Endothelial cell of umbilical vein (primary cell): ENCODE results near the gene LNX2.

Source experiments
- EZH2 ChIP-seq: IDR thresholded peaks from 2 replicates; pipeline ENCODE4 v1.6.1; 2012; ENCODE audit warnings: borderline replicate concordance, low read depth, mild to moderate bottlenecking, moderate library complexity, low read length, inconsistent platforms; ENCODE audit not compliant: severe bottlenecking
- FOS ChIP-seq: IDR thresholded peaks from 2 replicates; pipeline ENCODE4 v1.6.1; 2011; ENCODE audit warnings: mild to moderate bottlenecking, low read length, moderate library complexity, borderline replicate concordance; ENCODE audit not compliant: insufficient read depth
- POLR2A ChIP-seq: IDR thresholded peaks from 2 replicates; pipeline ENCODE4 v1.6.1; 2012; ENCODE audit warnings: low read depth, mild to moderate bottlenecking, control low read depth, low read length
- POLR2AphosphoS5 ChIP-seq: IDR thresholded peaks from 2 replicates; pipeline ENCODE4 v1.6.1; 2012; ENCODE audit warnings: low read depth, mild to moderate bottlenecking, control low read depth, low read length, moderate library complexity; ENCODE audit not compliant: insufficient read depth
- TF ChIP-seq, protein P1 (sequence below), 2 donors: IDR thresholded peaks; 1 replicate in 1 of 2; 2 replicates in 1 of 2; pipeline ENCODE4 v1.5.1; 2011; ENCODE audit warnings: low read length in 2 of 2, mild to moderate bottlenecking in 2 of 2, moderate library complexity in 2 of 2, control low read depth in 1 of 2, inconsistent platforms in 1 of 2, low read depth in 1 of 2; ENCODE audit not compliant: insufficient read depth in 1 of 2; ENCODE audit errors: extremely low read depth in 1 of 2
- TF ChIP-seq, protein P2 (sequence below): IDR thresholded peaks from 2 replicates; pipeline ENCODE4 v1.6.1; 2011; ENCODE audit not compliant: insufficient read depth, insufficient read length

DNA sequence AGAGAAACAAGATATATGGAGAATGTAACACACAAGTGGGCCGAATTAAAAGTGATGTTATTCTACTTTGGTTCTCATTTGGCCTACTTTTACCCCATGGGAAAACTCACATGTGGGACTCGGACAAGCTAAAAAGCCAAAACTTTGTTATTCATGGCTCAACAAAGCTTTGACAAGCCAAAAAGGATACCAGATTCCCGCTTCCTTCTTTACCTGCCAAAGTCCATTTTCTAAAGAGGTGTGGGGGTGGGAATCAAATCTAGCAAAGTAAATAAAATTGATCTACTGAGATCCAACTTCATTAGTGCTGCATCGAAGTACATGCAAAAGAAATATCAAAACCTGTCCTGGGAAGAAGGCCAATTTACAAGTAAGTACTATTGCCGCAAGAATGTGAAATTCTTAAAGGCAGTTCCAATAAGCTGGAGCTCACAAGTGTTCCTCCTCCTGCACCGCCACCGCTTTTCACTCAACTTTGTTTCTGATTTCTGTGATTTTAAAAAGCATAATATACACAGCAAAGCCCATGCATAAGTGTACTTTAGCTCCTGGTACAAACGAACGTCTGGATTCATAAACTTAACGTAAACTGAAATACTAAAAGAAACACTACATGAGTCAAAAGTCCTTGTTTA, 1.1 kb downstream of the LNX2 start:
- TF ChIP-seq EZH2 (no peak), POLR2A (no peak), POLR2AphosphoS5 (no peak), FOS (no peak)
- TF ChIP-seq, protein P1, sequence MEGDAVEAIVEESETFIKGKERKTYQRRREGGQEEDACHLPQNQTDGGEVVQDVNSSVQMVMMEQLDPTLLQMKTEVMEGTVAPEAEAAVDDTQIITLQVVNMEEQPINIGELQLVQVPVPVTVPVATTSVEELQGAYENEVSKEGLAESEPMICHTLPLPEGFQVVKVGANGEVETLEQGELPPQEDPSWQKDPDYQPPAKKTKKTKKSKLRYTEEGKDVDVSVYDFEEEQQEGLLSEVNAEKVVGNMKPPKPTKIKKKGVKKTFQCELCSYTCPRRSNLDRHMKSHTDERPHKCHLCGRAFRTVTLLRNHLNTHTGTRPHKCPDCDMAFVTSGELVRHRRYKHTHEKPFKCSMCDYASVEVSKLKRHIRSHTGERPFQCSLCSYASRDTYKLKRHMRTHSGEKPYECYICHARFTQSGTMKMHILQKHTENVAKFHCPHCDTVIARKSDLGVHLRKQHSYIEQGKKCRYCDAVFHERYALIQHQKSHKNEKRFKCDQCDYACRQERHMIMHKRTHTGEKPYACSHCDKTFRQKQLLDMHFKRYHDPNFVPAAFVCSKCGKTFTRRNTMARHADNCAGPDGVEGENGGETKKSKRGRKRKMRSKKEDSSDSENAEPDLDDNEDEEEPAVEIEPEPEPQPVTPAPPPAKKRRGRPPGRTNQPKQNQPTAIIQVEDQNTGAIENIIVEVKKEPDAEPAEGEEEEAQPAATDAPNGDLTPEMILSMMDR (IDR thresholded peaks at IDR 0.05; ENCODE audit: extremely low read depth in 1 of 2, insufficient read depth in 1 of 2, low read depth in 1 of 2, low read length in 2 of 2): no peak
- TF ChIP-seq, protein P2, sequence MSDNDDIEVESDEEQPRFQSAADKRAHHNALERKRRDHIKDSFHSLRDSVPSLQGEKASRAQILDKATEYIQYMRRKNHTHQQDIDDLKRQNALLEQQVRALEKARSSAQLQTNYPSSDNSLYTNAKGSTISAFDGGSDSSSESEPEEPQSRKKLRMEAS: no peak
